ENCODE measurements around the gene ABI2. TPM values are rescaled to one million over a fixed set of nuclear protein-coding genes. Genes with fewer than 3 reads are reported as not detected.
"Not testable (repeated sequence)": the region's sequence is repeated elsewhere in the genome, so short reads cannot be mapped to it uniquely, and the experiment has no call there.

Gene ABI2
- total RNA-seq, 2 experiments from 2014 or later, result 34.0 to 40.9 TPM

DNA sequence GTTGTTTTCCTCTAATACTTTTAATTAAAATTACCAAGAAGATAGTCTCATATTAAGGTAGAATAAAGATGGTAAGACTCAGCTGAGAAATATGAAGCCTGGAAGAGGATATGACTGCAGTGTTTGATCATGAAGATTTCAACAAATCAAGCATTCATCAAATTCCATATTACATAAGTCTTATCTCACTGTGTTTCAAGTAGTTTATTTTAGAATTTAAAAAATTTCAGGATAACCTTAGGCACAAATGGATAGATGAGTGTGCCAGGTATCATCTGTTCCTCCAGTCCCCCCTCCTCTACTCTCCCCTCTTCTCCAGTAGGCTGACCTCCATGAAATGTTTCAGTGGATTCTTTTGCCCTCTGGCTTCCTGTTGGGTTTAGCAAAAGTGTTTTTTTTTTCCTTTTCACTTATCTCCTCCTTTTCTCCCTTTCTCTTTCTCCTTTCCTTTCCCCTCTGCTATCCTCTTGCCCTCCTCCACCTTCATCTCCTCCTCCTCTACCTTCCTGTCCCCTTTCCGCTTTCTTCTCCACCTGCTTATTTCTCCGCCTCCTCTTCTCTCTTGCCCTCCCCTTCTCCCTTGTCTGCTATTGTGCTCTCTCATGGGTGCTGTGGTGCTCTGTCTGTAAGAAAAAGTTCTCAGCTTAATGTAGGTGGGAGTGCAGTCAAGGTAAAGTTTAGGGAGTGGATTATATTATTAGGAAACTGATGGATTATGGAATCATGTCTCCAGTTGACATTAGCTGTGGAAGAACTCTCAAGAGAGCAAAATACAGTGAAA, 72.8 kb downstream of the ABI2 start:
- CTCF ChIA-PET, result no interaction called here
- intact Hi-C loops (cut with micrococcal nuclease), result no loop called here
- Mint-ChIP-seq H3K4me1 (ENCODE audit: low read depth) (no peaks in the 10 kb centered on the region), H3K27me3 (ENCODE audit: low read depth) (no peaks in the 10 kb centered on the region), H3K27ac (no peak overlapping the region), H3K4me3 (no peak overlapping the region), H3K36me3 (ENCODE audit: low read depth) (peaks cover 27% of the 10 kb centered on the region), H3K9me3 (peaks cover 4% of the 10 kb centered on the region)
- DNase-seq, result no peak

DNA sequence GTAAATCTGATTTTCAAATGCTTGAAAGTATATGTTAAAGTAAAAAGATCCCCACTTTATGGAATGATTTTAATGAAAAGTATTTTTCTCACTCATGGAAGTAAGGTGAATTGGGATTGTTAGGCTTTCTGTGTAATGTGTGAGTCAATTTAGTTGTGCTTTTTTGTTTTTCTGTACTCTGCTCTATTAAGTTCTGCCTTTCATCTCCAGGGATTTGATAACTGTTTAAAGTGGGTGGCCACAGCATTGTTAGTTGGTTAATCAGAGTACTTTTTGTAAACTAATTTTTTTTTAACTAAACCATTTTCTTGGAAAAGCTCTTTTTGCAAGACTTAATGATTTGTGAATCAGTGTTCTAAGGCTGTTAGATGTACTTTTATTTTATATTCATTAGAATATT, 76.8 kb downstream of the ABI2 start:
- Mint-ChIP-seq H3K9me3 (no peaks in the 10 kb centered on the region), H3K4me3 (no peak overlapping the region), H3K4me1 (ENCODE audit: low read depth) (no peaks in the 10 kb centered on the region), H3K27me3 (ENCODE audit: low read depth) (no peaks in the 10 kb centered on the region), H3K27ac (no peak overlapping the region), H3K36me3 (ENCODE audit: low read depth) (peaks cover 23% of the 10 kb centered on the region)
- DNase-seq, result no peak
- intact Hi-C loops (cut with micrococcal nuclease), result no loop called here
- CTCF ChIA-PET, result no interaction called here

DNA sequence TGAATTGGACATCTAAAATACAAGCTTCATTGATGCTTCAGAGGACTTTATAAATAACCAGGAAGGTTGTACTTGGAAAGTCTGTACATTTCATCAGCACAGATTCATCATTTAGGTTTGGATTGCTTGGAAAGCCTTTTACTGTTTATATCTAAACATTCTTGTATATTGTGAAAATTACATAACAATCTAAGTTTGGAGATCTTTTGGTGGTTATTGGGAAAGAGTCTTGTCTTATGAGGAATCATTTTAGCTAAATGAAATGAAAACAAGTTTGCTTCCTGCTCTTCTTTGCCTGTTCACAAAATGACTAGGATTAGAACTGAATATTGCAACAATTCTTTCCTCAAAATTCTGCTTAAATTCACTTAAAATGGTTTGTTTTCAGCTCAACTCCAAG, 79.3 kb downstream of the ABI2 start:
- no peak overlapping the region for H3K4me3 Mint-ChIP-seq
- no peak overlapping the region for H3K27ac Mint-ChIP-seq
- intact Hi-C loops (cut with micrococcal nuclease), result no loop called here
- peaks cover under 1% of the 10 kb centered on the region for H3K4me1 Mint-ChIP-seq (ENCODE audit: low read depth)
- H3K27me3 Mint-ChIP-seq (ENCODE audit: low read depth), result no peaks in the 10 kb centered on the region
- H3K9me3 Mint-ChIP-seq, result no peaks in the 10 kb centered on the region
- DNase-seq, result no peak
- CTCF ChIA-PET, result interaction anchor here (0.6 to 1.0 kb wide), 2 partner anchors 47 to 182 kb away, joined by 3 read pairs; no protein-coding TSS in a partner anchor
- H3K36me3 Mint-ChIP-seq (ENCODE audit: low read depth), result peaks cover 25% of the 10 kb centered on the region

DNA sequence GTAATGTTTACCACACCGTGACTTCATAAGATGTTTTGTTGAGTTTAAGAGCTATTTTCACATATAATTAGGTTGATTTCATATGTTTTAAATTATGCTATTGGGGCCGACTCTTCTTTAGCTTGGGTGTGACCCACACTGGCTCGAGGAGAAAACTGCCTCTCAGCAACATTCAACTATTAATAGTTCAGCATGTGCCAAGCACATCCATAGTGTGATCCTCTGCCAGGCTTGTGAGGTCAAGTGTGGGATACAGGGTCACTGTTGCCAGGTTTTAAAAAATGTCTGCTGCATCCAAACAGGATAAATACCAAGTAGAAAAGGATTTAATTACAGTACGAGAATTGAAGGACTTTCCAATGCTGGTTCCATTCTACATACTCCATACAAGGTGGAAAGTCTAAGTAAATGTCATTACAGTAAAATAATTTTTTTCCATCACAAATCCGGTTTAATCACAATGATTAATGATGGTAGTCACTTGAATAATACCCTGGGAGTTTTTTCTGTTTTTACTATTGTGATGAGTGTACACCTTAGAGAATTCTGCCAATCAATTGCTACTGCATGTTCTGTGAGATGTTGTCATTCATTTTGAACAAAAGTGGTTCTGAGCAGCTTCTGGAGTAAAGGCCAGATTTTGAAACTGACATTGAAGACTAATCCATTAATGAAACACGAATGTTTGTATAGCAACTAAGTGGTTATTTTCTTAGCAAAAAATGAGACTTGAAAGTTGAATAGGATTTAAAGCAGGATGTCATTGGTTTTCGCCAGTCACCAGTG, 84.5 kb downstream of the ABI2 start:
- DNase-seq, result no peak
- H3K36me3 Mint-ChIP-seq (ENCODE audit: low read depth), result peaks cover 25% of the 10 kb centered on the region
- H3K9me3 Mint-ChIP-seq, result peaks cover 1% of the 10 kb centered on the region
- no peak overlapping the region for H3K4me3 Mint-ChIP-seq
- intact Hi-C loops (cut with micrococcal nuclease), result no loop called here
- H3K27me3 Mint-ChIP-seq (ENCODE audit: low read depth), result no peaks in the 10 kb centered on the region
- H3K4me1 Mint-ChIP-seq (ENCODE audit: low read depth), result peaks cover 5% of the 10 kb centered on the region
- CTCF ChIA-PET, result no interaction called here
- no peak overlapping the region for H3K27ac Mint-ChIP-seq

DNA sequence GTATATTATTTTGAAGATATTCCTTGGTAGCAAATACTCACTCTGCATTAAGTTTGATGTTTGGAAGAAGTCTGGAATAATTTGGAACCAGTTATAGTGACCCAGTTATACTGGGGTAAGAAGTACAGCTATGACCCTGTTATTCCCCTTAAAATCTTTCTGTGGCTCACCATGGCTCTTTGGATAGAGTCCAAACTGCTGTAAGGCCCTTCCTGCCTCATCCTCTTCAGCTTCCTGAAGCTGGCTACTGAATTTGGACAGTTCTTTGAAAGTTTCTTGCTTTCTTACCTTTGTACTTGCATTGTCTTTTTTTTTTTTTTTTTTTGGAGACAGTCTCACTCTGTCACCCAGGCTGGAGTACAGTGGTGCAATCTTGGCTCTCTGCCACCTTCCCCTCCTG, 85.6 kb downstream of the ABI2 start:
- Mint-ChIP-seq H3K36me3 (ENCODE audit: low read depth) (peaks cover 32% of the 10 kb centered on the region), H3K9me3 (peaks cover 9% of the 10 kb centered on the region), H3K27me3 (ENCODE audit: low read depth) (no peaks in the 10 kb centered on the region), H3K27ac (no peak overlapping the region), H3K4me1 (ENCODE audit: low read depth) (peaks cover 5% of the 10 kb centered on the region), H3K4me3 (no peak overlapping the region)
- DNase-seq, result no peak
- CTCF ChIA-PET, result no interaction called here
- intact Hi-C loops (cut with micrococcal nuclease), result no loop called here

DNA sequence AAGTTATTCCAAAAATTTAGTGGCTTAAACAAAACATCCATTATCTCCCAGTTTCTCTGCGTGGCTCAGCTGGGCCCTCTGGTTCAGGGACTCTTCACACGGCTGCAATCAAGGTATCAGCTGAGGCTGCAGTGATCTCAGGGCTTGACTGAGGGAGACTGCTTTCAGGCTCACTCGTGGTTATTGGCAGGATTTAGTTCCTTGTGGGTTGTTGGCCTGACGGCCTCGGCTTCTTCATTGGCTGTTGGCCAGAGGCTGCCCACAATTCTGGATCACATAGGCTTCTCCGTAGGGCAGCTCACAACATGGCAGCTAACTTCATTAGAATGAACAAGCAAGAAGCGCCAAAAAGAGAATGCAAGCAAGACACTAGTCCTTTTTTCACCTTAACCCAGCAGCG, 90.1 kb downstream of the ABI2 start:
- peaks cover 31% of the 10 kb centered on the region for H3K36me3 Mint-ChIP-seq (ENCODE audit: low read depth)
- H3K27me3 Mint-ChIP-seq (ENCODE audit: low read depth), result no peaks in the 10 kb centered on the region
- no peak for DNase-seq
- CTCF ChIA-PET, result interaction anchor here (0.6 kb wide), 1 partner anchor 421 kb away, joined by 5 read pairs; no protein-coding TSS in a partner anchor
- H3K9me3 Mint-ChIP-seq, result peaks cover 9% of the 10 kb centered on the region
- H3K4me1 Mint-ChIP-seq (ENCODE audit: low read depth), result no peaks in the 10 kb centered on the region
- intact Hi-C loops (cut with micrococcal nuclease), result loop anchor here (1.0 kb wide), 1 partner anchor 29 kb away; no protein-coding TSS in a partner anchor
- no peak overlapping the region for H3K4me3 Mint-ChIP-seq
- no peak overlapping the region for H3K27ac Mint-ChIP-seq

DNA sequence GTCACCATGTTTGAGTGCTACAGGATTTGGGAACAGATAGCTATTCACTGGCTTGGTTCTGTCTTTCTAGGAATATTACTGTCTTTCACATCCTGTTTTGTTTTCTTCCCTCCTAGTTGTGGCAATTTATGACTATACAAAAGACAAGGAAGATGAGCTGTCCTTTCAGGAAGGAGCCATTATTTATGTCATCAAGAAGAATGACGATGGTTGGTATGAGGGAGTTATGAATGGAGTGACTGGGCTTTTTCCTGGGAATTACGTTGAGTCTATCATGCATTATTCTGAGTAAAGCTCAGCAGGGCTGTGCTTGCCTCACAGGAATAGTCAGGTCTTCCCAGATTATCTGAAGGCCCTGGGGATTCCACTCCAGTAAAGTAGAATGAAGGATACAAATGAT, 98.9 kb downstream of the ABI2 start:
- H3K27me3 Mint-ChIP-seq (ENCODE audit: low read depth), result no peaks in the 10 kb centered on the region
- CTCF ChIA-PET, result interaction anchor here (0.7 kb wide), 1 partner anchor 388 kb away, joined by 3 read pairs; no protein-coding TSS in a partner anchor
- H3K9me3 Mint-ChIP-seq, result no peaks in the 10 kb centered on the region
- DNase-seq, result no peak
- intact Hi-C loops (cut with micrococcal nuclease), result no loop called here
- no peak overlapping the region for H3K4me3 Mint-ChIP-seq
- peaks cover 13% of the 10 kb centered on the region for H3K36me3 Mint-ChIP-seq (ENCODE audit: low read depth)
- no peak overlapping the region for H3K27ac Mint-ChIP-seq
- no peaks in the 10 kb centered on the region for H3K4me1 Mint-ChIP-seq (ENCODE audit: low read depth)

DNA sequence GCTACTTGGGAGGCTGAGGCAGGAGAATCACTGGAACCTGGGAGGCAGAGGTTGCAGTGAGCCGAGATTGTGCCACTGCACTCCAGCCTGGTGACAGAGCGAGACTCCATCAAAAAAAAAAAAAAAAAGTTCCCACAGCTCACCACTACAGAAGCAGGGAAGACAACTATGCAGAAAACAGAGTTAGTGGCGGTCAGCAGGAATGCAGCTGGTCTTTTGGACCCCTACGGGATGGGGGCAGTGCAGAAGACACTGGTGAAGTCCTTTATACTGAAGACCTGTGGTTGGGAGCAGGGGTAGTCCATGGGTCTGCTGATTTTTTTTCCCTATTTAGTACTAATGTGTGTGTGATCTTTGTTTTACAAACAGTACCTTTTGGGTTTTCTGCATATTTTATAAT, 101.4 kb downstream of the ABI2 start:
- intact Hi-C loops (cut with micrococcal nuclease); H3K4me1 Mint-ChIP-seq (ENCODE audit: low read depth); H3K4me3 Mint-ChIP-seq; H3K27ac Mint-ChIP-seq; H3K9me3 Mint-ChIP-seq; H3K27me3 Mint-ChIP-seq (ENCODE audit: low read depth); H3K36me3 Mint-ChIP-seq (ENCODE audit: low read depth); DNase-seq: not testable (repeated sequence)
- CTCF ChIA-PET, result interaction anchor here (1.0 to 1.3 kb wide), 2 partner anchors 10 to 37 kb away, joined by 4 read pairs; no protein-coding TSS in a partner anchor

DNA sequence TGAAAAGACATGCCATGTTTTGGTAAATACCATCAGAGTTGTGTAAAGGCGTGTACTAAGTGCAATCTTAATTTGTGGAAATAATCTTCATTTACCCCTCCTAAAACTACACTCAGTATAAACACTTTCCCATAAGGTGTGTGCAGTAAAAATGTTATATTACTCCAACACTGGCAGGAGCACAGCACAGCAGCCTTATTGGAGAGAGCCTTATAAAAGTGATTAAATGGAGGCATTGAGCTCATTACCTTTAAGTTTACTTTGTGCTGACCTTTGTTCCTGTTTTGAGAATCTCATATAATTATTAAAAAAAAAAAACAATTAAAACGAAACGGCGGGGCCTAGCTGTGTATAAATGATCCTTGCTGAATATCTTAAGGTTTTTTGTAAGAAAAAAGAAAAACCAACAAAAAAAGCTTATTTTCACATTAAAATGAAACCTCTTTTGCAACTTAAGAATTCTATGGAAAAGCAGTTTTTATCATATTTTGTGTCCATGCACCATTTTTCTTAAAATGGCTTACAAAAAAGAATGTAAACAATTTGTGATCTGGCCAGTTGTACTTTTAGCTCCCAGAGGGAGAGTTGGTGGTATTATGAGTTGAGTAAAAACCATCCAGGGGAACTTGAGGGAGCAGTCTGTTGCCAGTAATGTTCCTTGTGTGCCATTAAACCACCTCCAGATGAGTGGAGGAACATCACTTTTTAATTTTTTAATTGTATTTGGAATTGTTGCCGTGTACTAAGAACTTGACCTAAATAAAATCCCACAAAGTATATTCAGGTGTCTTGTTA, 103.4 kb downstream of the ABI2 start:
- DNase-seq, result no peak
- Mint-ChIP-seq H3K4me3 (no peak overlapping the region), H3K4me1 (ENCODE audit: low read depth) (no peaks in the 10 kb centered on the region), H3K27me3 (ENCODE audit: low read depth) (no peaks in the 10 kb centered on the region), H3K9me3 (no peaks in the 10 kb centered on the region), H3K27ac (no peak overlapping the region), H3K36me3 (ENCODE audit: low read depth) (peaks cover 5% of the 10 kb centered on the region)
- CTCF ChIA-PET, result interaction anchor here (0.5 to 1.6 kb wide), 4 partner anchors 32 to 930 kb away, joined by 3 to 4 read pairs (median 3); no protein-coding TSS in a partner anchor
- intact Hi-C loops (cut with micrococcal nuclease), result no loop called here

DNA sequence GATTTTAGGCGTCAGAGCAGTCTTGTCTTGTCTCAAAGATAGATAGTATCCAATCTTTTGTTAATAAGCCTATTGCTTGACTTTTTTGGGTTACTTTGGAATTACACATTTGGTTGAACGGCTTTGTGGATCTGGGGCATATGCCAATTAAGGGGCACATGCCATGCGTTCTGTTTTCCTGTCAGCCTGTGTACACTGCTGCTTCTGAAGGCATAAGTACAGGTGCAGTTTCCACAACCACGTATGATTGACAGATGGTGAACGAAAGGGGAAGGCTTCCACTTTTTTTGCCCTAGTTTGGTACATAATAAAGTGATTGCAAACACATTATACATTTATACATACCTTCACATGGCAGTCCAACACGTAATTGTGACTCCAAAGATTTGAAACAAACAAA, 104.6 kb downstream of the ABI2 start:
- Mint-ChIP-seq H3K27ac (no peak overlapping the region), H3K36me3 (ENCODE audit: low read depth) (peaks cover 1% of the 10 kb centered on the region), H3K4me3 (no peak overlapping the region), H3K4me1 (ENCODE audit: low read depth) (no peaks in the 10 kb centered on the region), H3K9me3 (no peaks in the 10 kb centered on the region), H3K27me3 (ENCODE audit: low read depth) (no peaks in the 10 kb centered on the region)
- intact Hi-C loops (cut with micrococcal nuclease), result no loop called here
- DNase-seq, result no peak
- CTCF ChIA-PET, result no interaction called here

DNA sequence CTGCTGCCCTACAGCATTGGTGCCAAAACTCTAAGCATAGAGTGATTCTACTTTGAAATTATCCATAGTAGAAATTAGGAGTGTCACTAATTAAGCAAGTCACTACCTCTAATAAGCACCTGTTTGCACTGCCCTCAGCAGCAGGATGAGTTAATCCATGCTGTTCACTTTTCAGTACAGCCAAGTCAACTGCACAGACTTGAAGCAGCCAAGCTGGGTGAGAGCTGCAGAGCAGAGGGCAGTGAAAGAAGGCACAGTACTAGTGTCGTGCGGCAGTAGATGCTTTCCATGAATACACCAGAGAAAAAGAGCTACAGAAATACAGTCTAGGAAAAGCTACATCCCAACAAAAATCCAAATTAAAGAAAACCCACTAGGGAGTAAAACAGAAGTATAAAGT, 108.3 kb downstream of the ABI2 start:
- H3K27ac Mint-ChIP-seq, result no peak overlapping the region
- intact Hi-C loops (cut with micrococcal nuclease), result no loop called here

DNA sequence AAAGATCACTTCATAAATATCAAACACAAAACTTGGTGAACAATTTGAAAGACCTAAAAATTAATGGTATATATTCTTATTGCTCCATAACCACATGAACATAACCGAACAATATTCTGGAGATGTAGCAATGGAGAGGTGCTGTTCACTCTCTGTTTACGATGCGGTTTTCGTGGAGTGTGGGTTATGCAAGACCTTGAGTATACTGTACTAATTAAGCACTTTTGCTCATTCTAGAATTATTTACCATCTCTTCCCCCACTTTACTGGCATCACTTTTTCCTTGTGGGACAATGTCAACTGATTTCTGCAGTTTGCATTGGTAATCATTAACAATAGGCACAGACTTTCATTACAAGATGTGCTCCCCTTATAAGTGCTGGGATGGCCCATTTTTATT, 109.3 kb downstream of the ABI2 start:
- H3K36me3 Mint-ChIP-seq (ENCODE audit: low read depth), result peaks cover 10% of the 10 kb centered on the region
- CTCF ChIA-PET, result interaction anchor here (1.3 to 3.3 kb wide), 2 partner anchors 11 to 16 kb away, joined by 3 to 11 read pairs; no protein-coding TSS in a partner anchor

More for the DNA sequence above, 108.3 kb downstream of the ABI2 start:
- H3K4me3 Mint-ChIP-seq, result no peak overlapping the region
- peaks cover 5% of the 10 kb centered on the region for H3K36me3 Mint-ChIP-seq (ENCODE audit: low read depth)
- H3K9me3 Mint-ChIP-seq, result no peaks in the 10 kb centered on the region
- CTCF ChIA-PET, result interaction anchor here (0.7 kb wide), 1 partner anchor 212 kb away, joined by 3 read pairs; no protein-coding TSS in a partner anchor
- H3K4me1 Mint-ChIP-seq (ENCODE audit: low read depth), result no peaks in the 10 kb centered on the region
- DNase-seq, result no peak
- H3K27me3 Mint-ChIP-seq (ENCODE audit: low read depth), result no peaks in the 10 kb centered on the region

More for the DNA sequence above, 109.3 kb downstream of the ABI2 start:
- intact Hi-C loops (cut with micrococcal nuclease), result no loop called here
- Mint-ChIP-seq H3K4me3 (no peak overlapping the region), H3K4me1 (ENCODE audit: low read depth) (no peaks in the 10 kb centered on the region), H3K27me3 (ENCODE audit: low read depth) (no peaks in the 10 kb centered on the region), H3K9me3 (no peaks in the 10 kb centered on the region), H3K27ac (no peak overlapping the region)
- no peak for DNase-seq
